Stimulated activated CD4-positive, alpha-beta T cell treated with anti-CD3 and anti-CD28 coated beads, TNF-alpha, amount 100 ng/mL, for 48 hours (primary cell): ENCODE results near the gene LRRC59.

Experiments
- DNase-seq, 3 donors: peaks; one replicate each; pipeline ENCODE4 v3.0.0-alpha.2; 2020; ENCODE audit warnings: low read depth in 3 of 3

Gene LRRC59

GRCh38 chr17:50386510-50386909 lies 10.8 kb downstream of the LRRC59 start:
- DNase-seq: no peak

GRCh38 chr17:50382931-50383330 lies 14.4 kb downstream of the LRRC59 start:
- no peak for DNase-seq

DNA sequence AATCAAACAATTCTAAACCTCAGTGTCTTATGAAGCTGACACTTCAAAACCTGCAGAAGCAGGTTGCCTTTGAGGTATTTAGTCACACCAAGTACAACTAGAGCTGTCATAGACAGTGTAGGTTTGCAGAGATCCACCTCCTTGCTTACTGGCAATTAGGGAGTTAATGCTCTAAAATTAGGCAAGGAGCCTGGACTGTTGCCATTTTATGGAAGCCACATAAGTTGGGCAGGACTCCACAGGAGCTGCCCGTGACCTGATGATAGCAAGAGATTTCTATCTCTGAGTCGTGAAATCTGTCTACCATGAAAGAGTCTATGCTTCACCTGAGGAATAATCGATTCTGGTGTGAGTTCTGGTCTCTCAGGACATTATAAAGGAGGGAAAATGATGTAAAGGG lies 15.4 kb downstream of the LRRC59 start:
- DNase-seq: no peak

DNA sequence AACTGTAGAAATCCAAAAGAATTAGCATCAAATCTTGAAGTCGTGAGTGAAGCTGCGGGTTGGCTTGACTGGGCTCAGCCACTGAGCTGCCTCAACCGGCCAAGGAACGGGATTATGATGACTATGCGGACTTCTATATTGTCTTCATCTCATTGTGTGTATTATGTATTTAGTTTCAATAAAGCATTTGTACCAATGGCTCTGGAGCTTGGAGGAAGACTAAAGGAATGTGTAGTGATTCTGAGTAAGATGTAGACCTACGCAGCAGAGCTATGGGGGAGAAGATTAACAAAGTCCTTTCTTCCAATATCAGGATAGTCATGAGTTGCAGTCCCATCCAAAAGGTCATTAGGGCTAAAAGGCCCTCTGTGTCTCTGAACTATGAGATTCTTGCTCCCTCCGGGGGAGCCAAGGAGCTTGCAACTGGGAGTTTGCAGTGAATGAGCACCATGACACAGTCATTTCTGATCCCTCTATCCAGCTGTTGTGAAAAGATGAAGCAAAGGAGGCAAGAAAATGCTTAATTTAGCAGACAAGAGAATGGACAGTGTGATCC lies 16.0 kb downstream of the LRRC59 start:
- DNase-seq: no peak

DNA sequence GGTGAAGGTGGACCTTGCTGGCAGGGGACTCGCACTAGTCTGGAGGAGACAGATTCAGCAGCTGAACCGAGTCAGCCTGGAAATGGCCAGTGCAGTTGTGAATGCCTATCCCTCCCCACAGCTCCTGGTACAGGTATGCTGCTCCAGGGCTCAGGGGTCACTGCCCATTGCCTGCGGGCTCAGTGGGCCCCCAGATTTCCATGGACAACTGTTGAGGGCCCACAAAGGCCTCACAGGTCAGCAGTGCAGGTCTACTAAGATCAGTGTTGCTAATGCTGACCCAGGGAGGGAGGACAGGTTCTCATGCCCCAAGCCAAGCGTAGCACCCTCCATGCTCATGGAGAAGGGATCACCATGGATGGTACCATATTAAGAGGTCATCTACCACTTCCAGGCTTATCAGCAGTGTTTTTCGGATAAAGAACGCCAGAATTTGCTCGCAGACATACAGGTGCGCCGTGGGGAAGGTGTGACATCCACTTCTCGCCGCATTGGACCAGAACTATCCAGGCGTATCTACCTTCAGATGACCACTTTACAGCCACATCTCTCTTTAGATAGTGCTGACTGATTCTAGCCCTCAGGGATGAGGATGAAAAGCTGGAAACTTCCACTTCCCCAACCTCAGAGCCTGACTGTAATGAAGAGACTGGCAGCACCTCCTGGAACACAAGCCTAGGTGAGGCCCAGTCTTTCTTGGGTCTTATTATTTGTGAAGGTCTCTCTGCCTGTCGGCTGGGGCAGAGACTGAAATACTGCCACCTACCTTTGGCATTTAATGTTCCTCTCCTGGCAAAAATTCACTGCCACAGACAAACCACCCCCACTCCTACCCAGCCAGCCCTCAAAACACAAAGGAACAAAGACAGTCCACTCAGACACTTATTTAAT lies 16.7 kb downstream of the LRRC59 start:
- DNase-seq: no peak

- DNase-seq: no peak
Observed at GRCh38 chr17:50379351-50380132, 17.8 kb downstream of the LRRC59 start.

DNA sequence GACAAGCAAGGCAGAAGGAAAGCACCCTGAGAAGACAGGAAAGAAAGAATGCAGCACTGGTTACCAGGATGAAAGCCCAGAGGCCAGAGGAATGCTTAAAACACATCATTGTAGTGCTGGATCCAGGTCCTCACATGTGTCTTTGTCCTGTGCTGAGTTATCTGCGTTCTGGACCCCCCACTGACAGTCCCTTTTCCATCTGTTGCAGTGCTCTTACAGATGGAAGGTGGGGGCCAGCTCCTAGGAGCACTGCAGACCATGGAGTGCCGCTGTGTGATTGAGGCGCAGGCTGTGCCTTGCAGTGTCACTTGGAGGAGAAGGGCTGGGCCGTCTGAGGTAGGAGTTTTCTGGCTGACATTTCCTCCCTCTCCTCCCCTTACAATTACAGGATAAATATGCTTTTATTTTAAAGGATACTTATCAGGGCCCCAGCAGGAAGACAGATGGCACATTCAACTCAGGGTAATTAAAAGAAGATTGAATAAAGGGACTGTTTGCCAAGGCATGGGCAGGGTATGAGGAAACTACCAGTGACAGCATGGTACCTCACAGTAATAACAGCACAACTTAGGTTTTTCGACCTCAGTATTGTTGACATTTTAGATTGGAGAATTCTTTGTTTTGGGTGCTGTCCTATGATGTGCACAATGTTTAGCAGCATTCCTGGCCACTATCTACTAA lies 21.3 kb downstream of the LRRC59 start:
- DNase-seq: no peak

GRCh38 chr17:50373705-50374104 lies 23.6 kb downstream of the LRRC59 start:
- DNase-seq: no peak

- peak; percentile 74 to 79 (median 75) for DNase-seq
Observed at GRCh38 chr17:50372758-50373556, 24.4 kb downstream of the LRRC59 start, which contains the start of the genes EME1 and MRPL27. Gene EME1 (plus strand): TSS chr17:50373229. CDS start chr17:50375209, 1,980 bp downstream. Gene MRPL27 (minus strand): TSS chr17:50373184. CDS start chr17:50373170, 14 bp downstream.

- no peak for DNase-seq
Observed at GRCh38 chr17:50372222-50372757, 25.0 kb downstream of the LRRC59 start.

GRCh38 chr17:50371526-50371925 lies 25.8 kb downstream of the LRRC59 start:
- DNase-seq: no peak

GRCh38 chr17:50370052-50370451 lies 27.3 kb downstream of the LRRC59 start:
- DNase-seq: no peak

- DNase-seq: no peak
Observed at GRCh38 chr17:50367401-50367800, 29.9 kb downstream of the LRRC59 start.

DNA sequence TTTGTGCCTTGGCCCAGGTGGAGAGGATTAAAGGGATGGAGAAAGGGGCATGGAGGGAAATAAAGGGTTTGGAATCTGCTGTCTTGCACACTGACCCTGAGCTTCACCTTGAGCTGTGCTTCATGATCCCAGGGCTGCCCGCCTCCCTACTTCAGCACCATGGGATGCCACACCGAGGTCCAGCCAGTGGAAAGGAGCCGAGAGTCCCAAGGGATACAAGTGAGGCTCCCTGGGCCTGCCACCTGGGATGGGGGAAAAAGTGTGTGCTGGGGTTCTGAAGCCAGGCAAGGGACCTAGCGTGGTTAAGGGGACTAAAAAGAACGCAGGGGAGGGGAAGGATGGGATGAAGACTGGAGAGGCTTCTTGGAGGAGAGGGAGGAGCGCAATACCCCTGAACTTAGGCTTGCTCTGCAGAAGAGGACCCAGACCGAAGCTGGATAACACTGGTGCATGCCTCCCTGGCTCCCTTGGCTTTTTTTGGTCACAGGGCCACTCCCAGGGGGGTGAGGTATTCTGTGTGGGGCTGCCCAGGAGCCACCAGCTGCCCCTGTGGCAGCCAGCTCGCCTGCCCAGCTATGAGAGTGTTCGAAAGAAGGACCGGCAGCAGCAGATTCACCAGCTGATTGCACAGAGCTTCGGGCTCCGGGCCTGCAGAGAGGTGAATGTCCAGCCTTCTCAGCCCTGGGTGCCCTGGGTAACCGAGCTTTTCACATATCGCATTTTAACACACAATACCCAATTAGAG lies 31.5 kb downstream of the LRRC59 start:
- no peak for DNase-seq

GRCh38 chr17:50365165-50365564 lies 32.2 kb downstream of the LRRC59 start:
- no peak for DNase-seq

DNA sequence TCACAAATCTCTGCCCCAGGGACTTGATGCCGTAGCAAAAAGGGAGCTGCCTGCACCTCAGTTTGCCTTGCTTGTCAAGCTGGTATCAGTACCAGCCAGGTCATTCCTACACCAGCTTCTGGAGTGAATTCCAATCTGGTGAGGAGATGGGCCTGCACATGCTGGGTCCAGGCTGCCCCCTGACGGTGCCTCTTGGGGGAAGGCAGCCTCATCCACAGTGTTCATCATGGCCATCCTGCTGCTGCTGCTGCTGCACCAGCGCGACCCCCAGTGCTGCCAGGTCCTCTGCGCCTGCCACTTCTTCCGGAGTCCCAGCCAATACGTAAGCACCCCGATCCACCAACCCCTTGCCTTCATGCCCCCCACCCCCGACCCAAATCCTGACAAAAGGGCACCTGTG lies 32.6 kb downstream of the LRRC59 start:
- no peak for DNase-seq

DNA sequence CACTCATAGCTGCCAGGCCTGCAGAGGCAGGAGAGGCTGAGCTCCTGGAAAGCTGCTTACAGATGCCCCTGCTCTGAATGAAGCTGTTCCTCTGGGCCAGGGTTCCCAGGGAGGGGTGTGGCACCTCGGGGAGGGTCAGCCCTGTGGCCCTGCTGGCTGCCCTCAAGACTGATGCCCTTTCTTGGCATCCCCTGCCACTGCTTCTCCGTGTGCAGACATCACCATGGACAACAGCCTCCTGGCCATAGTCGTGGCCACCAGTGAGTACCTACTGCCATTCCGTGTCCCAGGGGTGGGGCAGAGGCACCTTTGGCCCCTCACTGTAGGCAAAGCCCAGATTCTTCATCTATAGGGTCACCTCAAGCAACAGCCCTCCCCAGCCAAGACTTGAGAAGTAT lies 33.3 kb downstream of the LRRC59 start:
- DNase-seq: no peak

DNA sequence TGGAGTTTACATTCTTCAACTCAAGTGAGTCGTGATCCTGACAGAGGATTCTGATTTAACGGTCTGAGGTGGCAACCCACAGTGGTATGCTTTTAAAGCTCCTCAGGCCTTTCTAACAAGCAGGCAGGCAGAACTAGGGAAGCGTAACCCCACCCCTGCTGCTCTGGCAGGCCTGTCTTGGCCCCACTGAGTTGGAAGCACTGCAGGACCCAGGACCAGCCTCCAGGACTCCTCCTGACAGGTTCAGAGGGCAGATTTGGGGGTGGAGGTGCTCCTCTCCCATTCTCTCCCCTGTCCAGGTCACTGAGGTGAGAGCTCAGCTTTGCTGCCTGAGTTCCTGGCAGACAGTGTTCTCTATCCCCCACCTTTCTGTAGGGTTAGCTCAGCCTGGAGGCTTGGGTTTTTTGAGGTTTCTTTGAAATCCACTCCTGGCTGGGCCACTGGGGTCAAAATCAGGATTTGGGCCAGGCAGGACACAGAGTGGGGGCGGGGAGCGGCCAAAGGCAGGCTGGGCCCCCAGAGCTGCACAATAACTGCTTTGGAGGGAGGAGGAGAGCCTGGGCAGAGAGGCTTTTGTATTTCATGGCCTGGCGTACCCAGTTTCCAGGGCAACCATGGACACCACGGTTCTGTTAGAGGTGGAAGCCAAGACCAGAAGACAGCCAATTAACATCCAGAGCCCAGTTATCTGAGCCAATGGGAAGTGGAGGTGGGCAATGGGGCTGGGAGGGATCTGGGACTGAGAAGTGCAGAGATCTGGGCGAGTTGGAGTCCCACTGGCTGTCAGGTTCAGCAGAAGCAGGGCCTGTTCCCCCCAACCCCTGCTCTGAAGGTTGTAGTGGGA lies 33.9 kb downstream of the LRRC59 start:
- DNase-seq: no peak

DNA sequence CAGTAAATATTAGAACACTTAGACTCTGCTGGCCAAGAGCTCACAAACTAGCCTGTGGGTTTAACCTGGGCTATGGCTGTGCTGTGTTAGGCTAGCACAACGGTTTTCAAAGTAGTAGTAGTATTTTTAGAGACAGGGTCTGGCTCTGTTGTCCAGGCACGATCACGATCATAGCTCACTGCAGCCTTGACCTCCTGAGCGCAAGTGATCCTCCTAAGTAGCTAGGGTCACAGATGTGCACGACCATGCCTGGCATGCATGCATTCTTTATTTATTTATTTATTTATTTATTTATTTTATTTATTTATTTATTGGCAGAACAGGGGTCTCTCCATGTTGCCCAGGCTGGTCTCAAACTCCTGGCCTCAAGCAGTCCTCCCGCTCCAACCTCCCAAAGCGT lies 34.7 kb downstream of the LRRC59 start:
- DNase-seq: no peak
